ENCODE data around the gene STOML1. TPM values are rescaled to one million over a fixed set of nuclear protein-coding genes. Genes with fewer than 3 reads are reported as not detected.

STOML1 gene
- polyA plus RNA-seq, 2 donors, result 9.0 to 9.5 TPM

DNA sequence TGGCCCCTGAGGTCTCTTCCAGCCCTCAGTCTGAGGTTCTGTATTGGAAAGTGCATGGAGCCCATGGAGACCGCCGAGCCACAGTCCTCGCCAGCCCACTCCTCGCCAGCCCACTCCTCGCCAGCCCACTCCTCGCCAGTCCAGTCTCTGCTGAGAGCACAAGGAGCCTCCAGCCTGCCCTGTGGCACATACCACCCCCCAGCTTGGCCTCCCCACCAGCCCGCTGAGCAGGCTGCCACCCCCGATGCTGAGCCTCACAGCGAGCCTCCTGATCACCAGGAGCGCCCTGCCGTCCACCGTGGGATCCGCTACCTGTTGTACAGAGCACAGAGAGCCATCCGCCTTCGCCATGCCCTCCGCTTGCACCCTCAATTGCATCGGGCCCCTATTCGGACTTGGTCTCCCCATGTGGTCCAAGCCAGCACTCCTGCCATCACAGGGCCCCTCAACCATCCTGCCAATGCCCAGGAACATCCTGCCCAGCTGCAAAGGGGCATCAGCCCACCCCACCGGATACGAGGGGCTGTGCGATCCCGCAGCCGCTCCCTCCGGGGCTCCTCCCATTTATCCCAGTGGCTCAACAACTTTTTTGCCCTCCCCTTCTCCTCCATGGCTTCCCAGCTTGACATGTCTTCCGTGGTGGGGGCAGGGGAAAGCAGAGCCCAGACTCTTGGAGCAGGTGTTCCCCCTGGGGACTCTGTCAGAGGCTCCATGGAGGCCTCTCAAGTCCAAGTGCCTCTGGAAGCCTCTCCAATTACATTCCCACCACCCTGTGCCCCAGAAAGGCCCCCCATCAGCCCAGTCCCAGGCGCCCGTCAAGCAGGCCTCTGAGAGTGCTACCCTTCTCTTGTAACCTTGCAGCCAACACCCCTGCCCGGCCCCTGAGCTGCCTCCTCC is 43.3 kb upstream of the STOML1 start:
- Histone ChIP-seq H3K9me3 (ENCODE audit: control insufficient read depth in 2 of 2, insufficient read depth in 1 of 2, low read depth in 1 of 2, low read length in 1 of 2) (no peaks in the 10 kb centered on the region), H3K36me3 (ENCODE audit: control insufficient read depth in 2 of 2, insufficient read depth in 2 of 2, low read length in 1 of 2) (peaks cover 20 to 41% of the 10 kb centered on the region in 2 donors), H3K27ac (ENCODE audit: low read depth in 2 of 2, low read length in 1 of 2) (no peak overlapping the region), H3K27me3 (ENCODE audit: control insufficient read depth in 1 of 2, insufficient read depth in 2 of 2, low read length in 2 of 2) (no peaks in the 10 kb centered on the region), H3K4me3 (ENCODE audit: low read depth in 1 of 2, low read length in 2 of 2) (no peak overlapping the region), H3K4me1 (ENCODE audit: control insufficient read depth in 2 of 2, insufficient read depth in 2 of 2, low read length in 1 of 2) (peaks cover 0 to 2% of the 10 kb centered on the region in 2 donors)
- 91 to 94% methylated on average over 28 of the region's 28 CpGs for WGBS, 2 donors

DNA sequence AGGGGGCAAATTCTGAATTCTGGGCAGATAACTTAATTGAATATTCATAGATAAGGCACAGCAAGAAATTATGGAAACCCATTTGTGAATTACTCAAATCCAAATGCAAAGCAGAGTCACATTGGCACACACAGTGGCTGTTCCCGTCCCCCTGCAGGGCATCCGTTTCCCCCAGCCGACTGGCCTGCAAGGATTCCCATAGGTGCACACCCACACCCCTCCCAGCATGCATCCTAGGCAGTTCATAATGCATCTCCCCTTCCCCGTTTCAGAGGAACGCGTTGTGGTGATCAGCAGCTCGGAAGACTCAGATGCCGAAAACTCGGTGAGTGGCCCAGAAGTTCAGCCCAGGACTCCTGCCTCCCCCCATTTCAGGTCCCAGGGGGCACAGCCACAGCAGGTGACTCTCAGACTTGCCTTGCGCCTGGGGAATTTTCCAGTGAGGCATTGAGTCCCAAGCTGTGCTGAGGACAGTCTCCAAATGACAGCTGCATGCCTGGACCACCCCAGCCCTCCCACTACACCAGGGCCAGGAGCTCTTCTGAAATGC is 42.2 kb upstream of the STOML1 start:
- H3K27me3 ChIP-seq (ENCODE audit: control insufficient read depth in 1 of 2, insufficient read depth in 2 of 2, low read length in 2 of 2), result no peaks in the 10 kb centered on the region
- no peak overlapping the region for H3K4me3 ChIP-seq (ENCODE audit: low read depth in 1 of 2, low read length in 2 of 2)
- WGBS, 2 donors, result 85 to 88% methylated on average over 10 of the region's 10 CpGs
- no peak overlapping the region for H3K27ac ChIP-seq (ENCODE audit: low read depth in 2 of 2, low read length in 1 of 2)
- peaks cover 20 to 41% of the 10 kb centered on the region in 2 donors for H3K36me3 ChIP-seq (ENCODE audit: control insufficient read depth in 2 of 2, insufficient read depth in 2 of 2, low read length in 1 of 2)
- no peaks in the 10 kb centered on the region for H3K9me3 ChIP-seq (ENCODE audit: control insufficient read depth in 2 of 2, insufficient read depth in 1 of 2, low read depth in 1 of 2, low read length in 1 of 2)
- peaks cover 0 to 2% of the 10 kb centered on the region in 2 donors for H3K4me1 ChIP-seq (ENCODE audit: control insufficient read depth in 2 of 2, insufficient read depth in 2 of 2, low read length in 1 of 2)

DNA sequence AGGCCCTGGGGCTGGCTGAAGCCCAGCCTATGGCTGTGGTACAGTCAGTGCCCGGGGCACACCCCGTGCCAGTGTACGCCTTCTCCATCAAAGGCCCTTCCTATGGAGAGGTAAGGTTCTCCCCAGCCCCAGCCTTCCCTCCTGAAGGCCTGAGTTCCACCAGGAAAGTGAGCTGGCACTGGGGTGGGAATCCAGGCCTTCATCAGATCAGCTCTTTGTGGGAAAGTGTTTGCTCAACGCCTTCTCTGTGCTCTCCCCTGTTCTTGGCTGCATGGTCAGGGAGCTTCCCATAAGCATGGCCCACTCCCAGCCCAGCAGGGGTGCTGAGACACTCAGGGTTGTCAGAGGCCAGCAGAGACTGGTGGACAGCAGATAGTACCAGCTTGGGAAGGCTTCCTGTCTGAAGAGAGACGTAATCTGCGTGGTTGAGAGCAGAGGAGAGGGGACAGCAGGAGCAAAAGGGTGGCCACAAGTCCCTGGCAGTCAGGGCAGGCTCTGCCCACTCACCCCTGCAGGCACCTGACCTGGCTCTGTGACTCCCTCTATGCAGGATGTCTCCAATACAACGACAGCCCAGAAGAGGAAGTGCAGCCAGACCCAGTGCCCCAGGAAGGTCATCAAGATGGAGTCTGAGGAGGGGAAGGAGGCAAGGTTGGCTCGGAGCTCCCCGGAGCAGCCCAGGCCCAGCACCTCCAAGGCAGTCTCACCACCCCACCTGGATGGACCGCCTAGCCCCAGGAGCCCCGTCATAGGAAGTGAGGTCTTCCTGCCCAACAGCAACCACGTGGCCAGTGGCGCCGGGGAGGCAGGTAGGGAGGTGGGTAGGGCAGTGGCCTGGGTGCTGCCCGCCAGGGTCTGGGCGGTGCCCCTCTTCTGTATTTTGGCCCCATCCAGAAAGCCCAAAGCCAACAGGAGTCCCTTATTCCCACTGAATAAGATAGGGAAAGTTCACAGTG is 40.8 kb upstream of the STOML1 start:
- no peak overlapping the region for H3K27ac ChIP-seq (ENCODE audit: low read depth in 2 of 2, low read length in 1 of 2)

GRCh38 chr15:74032046-74032445 is 40.0 kb upstream of the STOML1 start:
- WGBS, 2 donors, result 92 to 95% methylated on average over 6 of the region's 6 CpGs
- Histone ChIP-seq H3K4me3 (ENCODE audit: low read depth in 1 of 2, low read length in 2 of 2) (no peak overlapping the region), H3K36me3 (ENCODE audit: control insufficient read depth in 2 of 2, insufficient read depth in 2 of 2, low read length in 1 of 2) (peaks cover 18 to 36% of the 10 kb centered on the region in 2 donors), H3K4me1 (ENCODE audit: control insufficient read depth in 2 of 2, insufficient read depth in 2 of 2, low read length in 1 of 2) (no peaks in the 10 kb centered on the region), H3K27ac (ENCODE audit: low read depth in 2 of 2, low read length in 1 of 2) (no peak overlapping the region), H3K27me3 (ENCODE audit: control insufficient read depth in 1 of 2, insufficient read depth in 2 of 2, low read length in 2 of 2) (no peaks in the 10 kb centered on the region), H3K9me3 (ENCODE audit: control insufficient read depth in 2 of 2, insufficient read depth in 1 of 2, low read depth in 1 of 2, low read length in 1 of 2) (no peaks in the 10 kb centered on the region)

More for the DNA sequence above, 40.8 kb upstream of the STOML1 start:
- peaks cover 20 to 41% of the 10 kb centered on the region in 2 donors for H3K36me3 ChIP-seq (ENCODE audit: control insufficient read depth in 2 of 2, insufficient read depth in 2 of 2, low read length in 1 of 2)
- 83 to 88% methylated on average over 16 of the region's 16 CpGs for WGBS, 2 donors
- no peak overlapping the region for H3K4me3 ChIP-seq (ENCODE audit: low read depth in 1 of 2, low read length in 2 of 2)
- H3K27me3 ChIP-seq (ENCODE audit: control insufficient read depth in 1 of 2, insufficient read depth in 2 of 2, low read length in 2 of 2), result no peaks in the 10 kb centered on the region
- no peaks in the 10 kb centered on the region for H3K4me1 ChIP-seq (ENCODE audit: control insufficient read depth in 2 of 2, insufficient read depth in 2 of 2, low read length in 1 of 2)
- H3K9me3 ChIP-seq (ENCODE audit: control insufficient read depth in 2 of 2, insufficient read depth in 1 of 2, low read depth in 1 of 2, low read length in 1 of 2), result no peaks in the 10 kb centered on the region

- no peak overlapping the region for H3K27ac ChIP-seq (ENCODE audit: low read depth in 2 of 2, low read length in 1 of 2)
- H3K27me3 ChIP-seq (ENCODE audit: control insufficient read depth in 1 of 2, insufficient read depth in 2 of 2, low read length in 2 of 2), result no peaks in the 10 kb centered on the region
- H3K36me3 ChIP-seq (ENCODE audit: control insufficient read depth in 2 of 2, insufficient read depth in 2 of 2, low read length in 1 of 2), result peaks cover 8 to 26% of the 10 kb centered on the region in 2 donors
- 44 to 56% methylated on average over 3 of the region's 3 CpGs for WGBS, 2 donors
- H3K9me3 ChIP-seq (ENCODE audit: control insufficient read depth in 2 of 2, insufficient read depth in 1 of 2, low read depth in 1 of 2, low read length in 1 of 2), result no peaks in the 10 kb centered on the region
- H3K4me1 ChIP-seq (ENCODE audit: control insufficient read depth in 2 of 2, insufficient read depth in 2 of 2, low read length in 1 of 2), result peaks cover 0 to 7% of the 10 kb centered on the region in 2 donors
- H3K4me3 ChIP-seq (ENCODE audit: low read depth in 1 of 2, low read length in 2 of 2), result no peak overlapping the region
Measured at GRCh38 chr15:74028646-74029045, 36.6 kb upstream of the STOML1 start.

- Histone ChIP-seq H3K36me3 (ENCODE audit: control insufficient read depth in 2 of 2, insufficient read depth in 2 of 2, low read length in 1 of 2) (peaks cover 8 to 26% of the 10 kb centered on the region in 2 donors), H3K27ac (ENCODE audit: low read depth in 2 of 2, low read length in 1 of 2) (no peak overlapping the region), H3K4me1 (ENCODE audit: control insufficient read depth in 2 of 2, insufficient read depth in 2 of 2, low read length in 1 of 2) (peaks cover 6 to 7% of the 10 kb centered on the region in 2 donors), H3K27me3 (ENCODE audit: control insufficient read depth in 1 of 2, insufficient read depth in 2 of 2, low read length in 2 of 2) (no peaks in the 10 kb centered on the region), H3K9me3 (ENCODE audit: control insufficient read depth in 2 of 2, insufficient read depth in 1 of 2, low read depth in 1 of 2, low read length in 1 of 2) (no peaks in the 10 kb centered on the region), H3K4me3 (ENCODE audit: low read depth in 1 of 2, low read length in 2 of 2) (no peak overlapping the region)
- WGBS, 2 donors, result 59 to 66% methylated on average over 3 of the region's 3 CpGs
Measured at GRCh38 chr15:74027688-74028087, 35.6 kb upstream of the STOML1 start.

DNA sequence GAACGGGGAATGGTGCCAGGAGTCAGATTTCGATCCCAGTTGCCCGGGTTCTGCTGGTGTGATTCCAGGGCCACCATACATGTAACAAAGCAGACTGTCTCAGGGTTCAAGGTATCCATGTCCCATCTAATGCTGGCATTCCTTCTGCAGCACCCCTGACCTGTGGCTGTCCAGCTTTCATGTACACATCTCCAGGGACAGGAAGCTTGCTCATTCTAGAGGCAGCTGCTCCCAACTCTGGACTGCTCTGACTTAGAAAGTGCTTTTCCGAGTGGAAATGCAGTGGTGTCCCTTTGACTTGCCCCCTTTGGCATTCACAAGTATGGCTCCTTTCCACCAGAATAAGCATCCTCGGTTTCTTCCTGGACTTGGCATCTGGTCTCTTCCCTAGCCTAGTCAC is 33.3 kb upstream of the STOML1 start:
- Histone ChIP-seq H3K36me3 (ENCODE audit: control insufficient read depth in 2 of 2, insufficient read depth in 2 of 2, low read length in 1 of 2) (peaks cover 8 to 26% of the 10 kb centered on the region in 2 donors), H3K4me1 (ENCODE audit: control insufficient read depth in 2 of 2, insufficient read depth in 2 of 2, low read length in 1 of 2) (peaks cover 6 to 7% of the 10 kb centered on the region in 2 donors), H3K27ac (ENCODE audit: low read depth in 2 of 2, low read length in 1 of 2) (no peak overlapping the region), H3K4me3 (ENCODE audit: low read depth in 1 of 2, low read length in 2 of 2) (no peak overlapping the region), H3K27me3 (ENCODE audit: control insufficient read depth in 1 of 2, insufficient read depth in 2 of 2, low read length in 2 of 2) (no peaks in the 10 kb centered on the region), H3K9me3 (ENCODE audit: control insufficient read depth in 2 of 2, insufficient read depth in 1 of 2, low read depth in 1 of 2, low read length in 1 of 2) (no peaks in the 10 kb centered on the region)
- 65 to 78% methylated on average over 5 of the region's 5 CpGs for WGBS, 2 donors

DNA sequence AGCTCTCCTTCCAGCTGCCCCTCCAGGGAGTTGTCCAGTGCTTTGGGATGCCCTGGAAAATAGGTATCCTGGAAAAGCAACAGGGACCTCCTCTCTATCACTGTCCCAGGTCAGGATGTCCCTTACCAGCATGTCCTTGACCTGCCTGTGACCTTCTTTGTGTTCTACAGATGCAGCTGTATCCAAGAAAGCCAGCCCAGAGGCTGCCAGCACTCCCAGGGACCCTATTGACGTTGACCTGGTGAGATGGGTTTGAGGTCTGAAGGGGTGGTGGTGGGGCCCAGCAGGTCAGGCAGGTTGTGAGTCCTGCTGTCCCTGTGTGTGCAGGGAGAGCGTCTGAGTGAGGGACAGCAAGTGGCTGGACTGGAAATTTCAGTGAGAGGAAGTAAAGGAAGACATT is 32.6 kb upstream of the STOML1 start:
- no peak overlapping the region for H3K27ac ChIP-seq (ENCODE audit: low read depth in 2 of 2, low read length in 1 of 2)
- no peaks in the 10 kb centered on the region for H3K27me3 ChIP-seq (ENCODE audit: control insufficient read depth in 1 of 2, insufficient read depth in 2 of 2, low read length in 2 of 2)
- H3K4me3 ChIP-seq (ENCODE audit: low read depth in 1 of 2, low read length in 2 of 2), result no peak overlapping the region
- H3K9me3 ChIP-seq (ENCODE audit: control insufficient read depth in 2 of 2, insufficient read depth in 1 of 2, low read depth in 1 of 2, low read length in 1 of 2), result no peaks in the 10 kb centered on the region
- peaks cover 6 to 7% of the 10 kb centered on the region in 2 donors for H3K4me1 ChIP-seq (ENCODE audit: control insufficient read depth in 2 of 2, insufficient read depth in 2 of 2, low read length in 1 of 2)
- WGBS, 2 donors, result 49 to 50% methylated on average over 2 of the region's 2 CpGs
- H3K36me3 ChIP-seq (ENCODE audit: control insufficient read depth in 2 of 2, insufficient read depth in 2 of 2, low read length in 1 of 2), result peaks cover 8 to 26% of the 10 kb centered on the region in 2 donors

Data from esophagus (tissue), 2 donors.